GM21528 (cell line): ENCODE measurements around the gene FGB.

Experiments used
- ATAC-seq: cut with Tn5 transposase; IDR thresholded peaks from one replicate; pipeline ENCODE4 v1.9.1; 2021; ENCODE audit warnings: mild to moderate bottlenecking, moderate library complexity; ENCODE audit not compliant: unreplicated experiment, low FRiP score

The FGB gene

DNA sequence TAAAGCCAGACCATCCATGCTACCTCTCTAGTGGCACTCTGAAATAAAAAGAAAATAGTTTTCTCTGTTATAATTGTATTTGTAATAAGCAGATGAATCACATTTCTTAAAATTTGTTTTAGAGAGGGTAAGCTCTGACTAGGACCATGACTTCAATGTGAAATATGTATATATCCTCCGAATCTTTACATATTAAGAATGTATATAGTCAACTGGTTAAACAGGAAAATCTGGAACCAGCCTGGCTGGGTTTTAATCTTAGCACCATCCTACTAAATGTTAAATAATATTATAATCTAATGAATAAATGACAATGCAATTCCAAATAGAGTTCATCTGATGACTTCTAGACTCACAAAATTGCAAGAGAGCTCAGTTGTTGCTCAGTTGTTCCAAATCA lies 1.5 kb downstream of the FGB start:
- no peak for ATAC-seq

GRCh38 chr4:154565704-154566103 lies 2.9 kb downstream of the FGB start:
- no peak for ATAC-seq

- no peak for ATAC-seq
Observed at GRCh38 chr4:154566639-154567204, 3.9 kb downstream of the FGB start.

GRCh38 chr4:154569028-154569427 lies 6.2 kb downstream of the FGB start:
- no peak for ATAC-seq

DNA sequence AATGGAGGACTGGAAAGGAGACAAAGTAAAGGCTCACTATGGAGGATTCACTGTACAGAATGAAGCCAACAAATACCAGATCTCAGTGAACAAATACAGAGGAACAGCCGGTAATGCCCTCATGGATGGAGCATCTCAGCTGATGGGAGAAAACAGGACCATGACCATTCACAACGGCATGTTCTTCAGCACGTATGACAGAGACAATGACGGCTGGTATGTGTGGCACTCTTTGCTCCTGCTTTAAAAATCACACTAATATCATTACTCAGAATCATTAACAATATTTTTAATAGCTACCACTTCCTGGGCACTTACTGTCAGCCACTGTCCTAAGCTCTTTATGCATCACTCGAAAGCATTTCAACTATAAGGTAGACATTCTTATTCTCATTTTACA lies 6.8 kb downstream of the FGB start:
- no peak for ATAC-seq

GRCh38 chr4:154573190-154573870 lies 10.5 kb downstream of the FGB start:
- no peak for ATAC-seq

GRCh38 chr4:154574311-154574710 lies 11.5 kb downstream of the FGB start:
- ATAC-seq = no peak

DNA sequence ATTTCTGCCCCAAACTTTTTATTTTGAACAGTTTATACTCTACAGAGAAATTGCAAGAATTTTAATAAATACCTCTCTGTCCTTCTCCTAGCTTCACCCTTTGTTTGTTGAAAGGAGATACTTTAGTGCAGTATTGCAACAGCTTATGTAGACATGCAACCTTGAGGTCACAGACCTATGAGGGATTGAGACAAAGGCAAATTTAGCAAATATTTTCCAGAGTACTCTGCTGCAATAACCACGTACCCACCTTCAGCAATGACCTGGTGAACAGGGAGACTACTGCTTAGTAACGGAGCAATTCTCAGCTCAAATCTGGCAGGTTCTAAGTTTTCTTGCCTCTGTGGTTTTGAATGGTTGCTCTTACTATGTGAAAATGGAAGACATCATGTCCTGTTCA lies 14.5 kb downstream of the FGB start:
- no peak for ATAC-seq

GRCh38 chr4:154578919-154579318 lies 16.1 kb downstream of the FGB start:
- no peak for ATAC-seq

DNA sequence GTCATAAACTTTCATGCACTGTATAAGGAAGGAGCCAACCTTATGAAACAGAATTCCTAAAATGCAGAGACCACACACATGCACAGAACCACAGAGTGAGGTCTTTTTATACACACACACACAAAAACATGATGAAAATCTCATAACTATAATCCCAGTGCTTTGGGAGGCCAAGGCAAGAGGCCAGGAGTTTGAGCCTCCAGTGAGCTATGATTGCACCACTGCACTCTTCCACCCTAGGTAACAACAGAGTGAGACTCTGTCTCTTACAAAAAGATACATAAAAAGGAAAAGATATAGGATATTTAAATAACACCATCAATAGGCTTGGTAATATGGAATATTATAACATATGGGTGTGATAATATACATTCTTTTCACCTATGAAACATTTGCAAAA lies 17.1 kb downstream of the FGB start:
- no peak for ATAC-seq

- no peak for ATAC-seq
Observed at GRCh38 chr4:154582723-154583122, 19.9 kb downstream of the FGB start.

GRCh38 chr4:154583230-154583629 lies 20.4 kb downstream of the FGB start:
- no peak for ATAC-seq

GRCh38 chr4:154583677-154584076 lies 20.9 kb downstream of the FGB start:
- ATAC-seq = no peak

GRCh38 chr4:154584259-154584658 lies 21.4 kb downstream of the FGB start:
- no peak for ATAC-seq

DNA sequence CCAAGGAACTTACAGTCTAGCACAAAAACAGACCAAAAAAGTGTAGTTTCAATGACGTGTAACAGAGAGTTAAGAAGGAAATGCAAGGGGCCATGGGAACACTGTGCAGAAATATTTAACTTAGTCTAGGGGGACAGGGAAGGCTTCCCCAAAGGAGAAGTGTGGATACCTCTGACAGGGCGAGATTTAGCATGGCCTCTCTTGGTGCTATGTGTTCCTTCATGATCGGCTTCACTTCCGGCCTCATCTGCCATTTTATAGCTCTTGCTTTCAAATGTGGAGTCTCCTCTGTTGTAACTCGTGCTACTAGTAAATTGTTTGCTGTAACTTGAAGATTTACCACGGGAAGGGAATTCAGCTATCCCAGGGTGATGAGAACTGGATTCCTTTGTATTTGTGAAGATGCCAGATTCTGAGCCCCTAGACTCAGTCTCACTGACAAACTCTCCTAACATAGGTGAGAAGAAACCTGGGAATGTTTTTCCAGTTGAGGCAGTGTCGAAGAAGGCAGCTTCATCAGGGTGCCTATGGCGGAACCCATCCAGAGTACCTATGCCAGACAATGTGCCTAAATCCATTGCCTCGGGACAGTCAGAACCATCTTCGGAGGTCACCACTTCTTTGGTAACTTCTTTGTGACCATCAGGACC lies 22.7 kb downstream of the FGB start:
- no peak for ATAC-seq

- ATAC-seq = no peak
Observed at GRCh38 chr4:154586296-154587033, 23.7 kb downstream of the FGB start.

DNA sequence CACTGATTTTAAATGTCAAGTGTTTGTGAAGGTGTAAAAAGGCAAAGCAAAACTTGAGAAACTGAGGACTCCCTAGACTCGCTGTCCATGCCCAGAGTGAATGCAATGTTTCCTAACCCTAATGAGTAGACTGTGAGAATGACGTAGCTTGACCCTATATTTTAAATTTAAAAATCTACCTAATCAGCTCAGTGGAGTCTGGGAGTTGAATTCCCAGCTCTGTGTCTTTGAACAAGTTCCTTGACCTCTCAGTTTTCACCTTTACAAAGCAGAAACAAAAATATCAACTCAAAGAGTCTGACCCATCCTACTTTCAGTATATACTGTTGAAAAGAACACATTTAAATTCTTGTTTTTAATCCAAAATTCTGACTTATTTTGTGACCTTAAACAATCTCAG lies 25.4 kb downstream of the FGB start:
- no peak for ATAC-seq

GRCh38 chr4:154589296-154590197 lies 26.7 kb downstream of the FGB start:
- no peak for ATAC-seq

DNA sequence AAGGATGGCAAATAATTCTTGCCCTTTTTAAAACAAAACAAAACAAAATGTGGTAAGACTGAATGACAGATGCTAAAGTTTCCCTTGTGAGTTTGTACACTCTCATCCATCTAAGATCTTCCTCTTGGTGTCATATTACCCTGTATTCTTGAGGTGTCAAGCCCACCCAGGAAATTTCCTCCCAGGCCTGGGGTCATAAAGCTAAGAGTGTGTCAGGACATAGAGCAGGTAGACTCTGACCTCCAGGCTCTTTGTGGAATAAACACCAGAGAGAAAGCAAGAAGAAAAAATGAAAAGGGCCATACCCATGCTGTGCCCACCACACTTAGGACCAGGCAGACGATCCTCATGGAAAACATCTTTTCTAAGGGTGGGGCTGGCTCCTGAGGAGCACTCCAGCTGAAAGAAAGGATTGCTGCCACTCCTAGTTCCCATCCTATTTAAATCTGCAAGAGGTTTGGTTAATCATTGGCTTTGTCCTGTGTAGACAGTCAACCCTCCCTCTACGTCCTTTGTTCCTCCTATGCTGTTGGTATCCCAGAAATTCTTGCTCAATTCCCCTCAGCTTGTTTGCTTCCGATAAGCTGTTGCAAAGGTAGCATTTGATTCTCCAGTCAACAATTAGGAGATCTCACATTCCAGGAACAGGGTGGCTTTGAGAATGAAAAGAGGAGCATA lies 27.7 kb downstream of the FGB start, which contains the start of gene FGA:
Gene FGA (minus strand): TSS at position 414 of the 678 bp plus-strand sequence. CDS start 55 bp downstream, at position 359.
- ATAC-seq = no peak

DNA sequence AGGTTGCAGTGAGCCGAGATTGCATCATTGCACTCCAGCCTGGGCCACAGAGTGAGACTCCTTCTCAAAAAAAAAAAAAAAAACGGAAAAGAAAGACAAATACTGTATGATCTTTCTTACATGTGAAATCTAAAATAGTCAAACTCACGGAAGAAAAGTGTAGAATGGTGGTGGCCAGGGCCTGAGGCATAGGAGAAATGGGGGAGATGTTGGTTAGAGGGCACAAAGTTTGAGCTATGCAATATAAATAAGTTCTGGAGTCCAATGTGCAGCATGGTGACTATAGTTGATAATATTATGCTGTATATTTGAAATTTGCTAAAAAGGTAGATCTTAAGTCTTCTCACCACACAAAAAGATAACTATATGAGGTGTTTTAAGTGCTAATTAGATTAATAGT lies 29.1 kb downstream of the FGB start:
- ATAC-seq = no peak
